HG02973 (cell line): ENCODE measurements around the gene TRIM6.
"Not testable (repeated sequence)": the region's sequence is repeated elsewhere in the genome, so short reads cannot be mapped to it uniquely, and the experiment has no call there.

Experiments used
- ATAC-seq: cut with Tn5 transposase; IDR thresholded peaks from one replicate; pipeline ENCODE4 v1.9.1; 2021; ENCODE audit warnings: moderate library complexity; ENCODE audit not compliant: unreplicated experiment

The TRIM6 gene, protein sequence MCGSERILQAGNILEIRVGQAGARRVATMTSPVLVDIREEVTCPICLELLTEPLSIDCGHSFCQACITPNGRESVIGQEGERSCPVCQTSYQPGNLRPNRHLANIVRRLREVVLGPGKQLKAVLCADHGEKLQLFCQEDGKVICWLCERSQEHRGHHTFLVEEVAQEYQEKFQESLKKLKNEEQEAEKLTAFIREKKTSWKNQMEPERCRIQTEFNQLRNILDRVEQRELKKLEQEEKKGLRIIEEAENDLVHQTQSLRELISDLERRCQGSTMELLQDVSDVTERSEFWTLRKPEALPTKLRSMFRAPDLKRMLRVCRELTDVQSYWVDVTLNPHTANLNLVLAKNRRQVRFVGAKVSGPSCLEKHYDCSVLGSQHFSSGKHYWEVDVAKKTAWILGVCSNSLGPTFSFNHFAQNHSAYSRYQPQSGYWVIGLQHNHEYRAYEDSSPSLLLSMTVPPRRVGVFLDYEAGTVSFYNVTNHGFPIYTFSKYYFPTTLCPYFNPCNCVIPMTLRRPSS

DNA sequence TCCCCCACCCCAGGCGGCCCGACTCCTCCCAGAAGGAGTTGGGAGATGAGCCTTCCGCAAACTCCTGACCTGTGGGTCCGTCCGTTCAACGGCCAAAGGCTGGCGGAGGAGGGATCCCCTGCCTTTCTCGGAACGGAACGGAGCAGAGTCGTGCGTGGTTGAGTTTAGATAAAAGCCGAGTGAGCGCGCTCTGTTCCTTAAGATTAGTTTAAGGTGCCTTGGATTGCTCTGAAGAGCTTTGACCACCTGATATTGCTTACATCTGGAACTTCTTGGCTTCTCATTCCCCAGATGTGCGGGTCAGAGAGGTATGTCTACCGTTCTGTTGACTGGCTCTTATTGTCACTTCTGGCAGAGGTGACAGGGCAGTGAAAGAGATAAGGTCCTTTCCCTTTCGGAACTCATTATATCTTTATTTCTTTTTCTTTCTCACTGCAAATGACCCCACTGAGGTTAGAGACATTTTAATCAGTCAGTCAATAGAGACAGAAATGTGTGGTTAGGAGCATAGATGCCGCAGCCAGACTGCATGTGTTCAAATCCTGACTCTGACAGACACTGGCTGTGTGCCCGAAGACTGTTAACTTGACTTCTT is at the start of gene TRIM6:
TRIM6 (plus strand) TSS at position 31 of the 595 bp plus-strand sequence; CDS start at position 292, 261 bp downstream.
- ATAC-seq: peak; percentile 38

DNA sequence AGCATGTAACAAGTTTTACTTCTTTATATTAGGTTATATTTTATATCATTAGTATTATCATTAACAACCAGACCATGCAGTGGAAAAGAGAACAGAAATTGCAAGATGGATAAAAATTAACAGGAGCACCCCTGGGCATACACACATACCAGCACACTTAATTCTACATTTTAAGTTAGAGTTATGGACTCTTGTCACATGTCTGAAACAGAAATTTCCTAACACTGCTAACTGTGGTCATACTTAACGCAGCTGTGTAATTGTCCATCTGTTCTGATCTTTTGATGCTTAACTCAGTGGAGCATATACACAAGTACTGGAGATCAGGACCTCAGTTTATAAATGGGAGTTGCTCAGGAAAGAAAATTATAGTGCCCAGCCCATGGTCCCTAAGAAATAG is 48.5 kb upstream of the TRIM6 start:
- ATAC-seq: no peak

- no peak for ATAC-seq
Measured at GRCh38 chr11:5548440-5548839, 48.0 kb upstream of the TRIM6 start, which contains the start of gene OR52H1. Gene OR52H1 (minus strand): TSS chr11:5548540. CDS start chr11:5545505, 3,035 bp downstream.

DNA sequence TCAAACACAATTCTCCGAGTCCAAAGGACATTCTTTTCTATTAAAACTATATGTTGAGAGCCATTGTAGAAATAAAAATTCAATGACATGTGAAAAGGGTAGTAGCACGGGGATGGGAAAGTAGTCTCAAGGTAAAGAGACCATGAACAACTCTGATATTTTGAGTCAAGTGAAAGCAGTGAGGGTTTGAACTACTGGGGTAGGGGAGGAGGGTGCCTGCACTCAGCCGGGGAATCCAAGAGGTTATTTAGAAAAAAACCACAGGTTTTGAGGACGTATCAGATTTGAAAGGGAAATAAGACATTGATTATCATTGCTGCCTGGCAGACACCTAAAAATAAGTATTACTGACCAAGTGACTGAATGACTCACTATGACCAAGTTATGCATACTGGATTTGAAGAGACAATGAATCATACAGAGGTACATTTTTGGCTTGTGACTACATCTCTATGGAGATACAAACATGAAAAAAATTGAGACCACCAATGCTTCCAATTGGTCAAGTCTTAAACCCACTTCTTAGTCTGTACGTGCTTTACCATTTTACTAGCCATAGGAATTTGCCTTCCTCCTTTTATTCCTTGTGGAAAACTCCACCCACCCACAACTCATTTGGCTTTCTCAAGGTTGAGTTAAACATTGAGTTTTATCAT is 45.9 kb upstream of the TRIM6 start:
- no peak for ATAC-seq

DNA sequence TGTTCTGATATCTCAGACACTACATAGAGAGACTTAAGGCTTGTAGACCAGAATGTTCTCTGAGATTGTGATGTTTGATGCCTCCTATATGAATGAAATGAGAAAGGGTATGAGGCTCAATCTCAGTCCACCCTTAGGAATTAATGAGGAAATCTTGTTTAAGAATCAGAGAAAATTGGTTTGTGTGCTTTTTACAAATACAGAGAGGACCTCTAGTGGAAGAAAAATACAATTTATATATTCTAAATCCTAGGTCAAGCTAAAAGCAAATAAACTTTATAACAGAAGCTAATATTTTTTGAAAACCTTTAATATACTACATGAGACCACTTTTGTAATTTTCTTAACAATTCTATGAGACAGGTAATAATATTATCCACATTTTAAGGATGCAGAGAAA is 43.1 kb upstream of the TRIM6 start:
- no peak for ATAC-seq

GRCh38 chr11:5556596-5557188 is 39.7 kb upstream of the TRIM6 start:
- no peak for ATAC-seq

- ATAC-seq: no peak
Measured at GRCh38 chr11:5557751-5558150, 38.7 kb upstream of the TRIM6 start.

DNA sequence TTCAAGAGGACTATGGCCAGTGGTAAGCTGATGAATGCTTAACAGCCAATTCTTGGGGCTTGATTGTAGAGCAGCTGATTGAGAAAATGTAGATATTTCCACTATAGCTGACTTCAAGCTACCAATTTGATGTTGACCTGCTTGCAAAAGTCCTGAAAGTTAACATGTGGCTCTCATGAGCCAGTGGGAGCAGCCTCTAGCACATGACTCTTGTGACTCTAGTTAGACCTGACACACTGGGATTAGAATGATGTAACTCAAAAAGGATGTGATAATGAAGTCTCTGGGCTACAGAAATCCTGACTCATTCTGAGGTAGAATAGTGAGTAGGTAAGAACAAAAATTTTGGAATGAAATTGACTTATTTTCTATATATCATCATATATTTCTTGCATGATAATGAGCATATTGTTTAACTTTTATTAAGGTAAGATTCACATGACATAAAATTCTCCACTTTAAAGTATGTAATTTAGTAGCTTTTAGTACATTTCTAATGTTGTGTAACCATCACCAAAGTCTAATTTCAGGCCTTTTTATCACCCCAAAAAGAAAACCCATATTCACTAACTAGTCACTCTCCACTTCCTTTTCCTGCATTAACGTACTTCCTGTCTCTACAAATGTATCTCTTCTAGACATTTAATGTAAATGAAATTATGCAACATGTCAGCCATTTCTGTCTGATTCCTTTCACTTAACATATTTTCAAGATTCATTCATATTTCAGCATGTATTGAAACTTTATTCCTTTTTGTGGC is 32.0 kb upstream of the TRIM6 start:
- ATAC-seq: no peak

GRCh38 chr11:5574654-5575053 is 21.8 kb upstream of the TRIM6 start:
- ATAC-seq: no peak

GRCh38 chr11:5575152-5575551 is 21.3 kb upstream of the TRIM6 start:
- no peak for ATAC-seq

DNA sequence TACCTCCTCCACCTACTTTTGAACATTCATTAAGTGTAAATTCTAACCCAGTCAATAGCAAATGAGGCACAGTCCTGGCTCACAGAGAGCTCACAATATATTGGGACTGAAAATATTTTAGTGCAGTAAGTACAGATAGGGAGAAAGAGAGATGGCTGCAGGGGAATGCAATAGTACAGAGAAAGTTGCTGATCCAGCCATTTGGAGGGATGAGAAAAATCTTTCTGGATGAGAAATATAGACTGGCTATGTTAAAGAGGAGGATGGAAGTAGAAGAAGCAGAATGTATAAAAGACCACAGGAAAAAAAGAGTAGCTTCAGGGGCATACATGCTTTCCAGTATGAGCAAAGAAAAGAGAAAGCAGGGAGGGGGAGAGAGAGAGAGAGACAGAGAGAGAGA is 19.3 kb upstream of the TRIM6 start:
- no peak for ATAC-seq

DNA sequence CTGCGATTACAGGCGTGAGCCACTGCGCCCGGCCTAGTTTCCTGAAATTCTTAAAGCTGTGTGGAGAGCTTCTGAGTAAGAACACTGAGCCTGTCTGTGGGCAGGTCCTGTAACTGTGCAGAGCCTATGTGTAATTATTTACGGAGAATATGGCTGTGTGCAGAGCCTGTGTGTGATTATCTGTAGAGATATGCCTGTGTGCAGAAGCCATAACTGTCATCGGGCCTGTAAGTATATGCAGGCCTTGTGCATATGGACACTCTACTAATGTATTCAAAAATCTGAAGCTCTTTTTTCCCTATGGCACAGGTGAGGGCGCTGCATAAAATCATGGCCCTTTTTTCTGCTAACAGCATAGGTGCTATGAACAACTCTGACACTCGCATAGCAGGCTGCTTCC is 15.9 kb upstream of the TRIM6 start, which contains the start of gene OR52B6:
OR52B6 (plus strand) TSS at position 301 of the 400 bp plus-strand sequence; CDS start at position 301, 0 bp downstream.
- no peak for ATAC-seq

- ATAC-seq: no peak
Measured at GRCh38 chr11:5581014-5581413, 15.4 kb upstream of the TRIM6 start.

- ATAC-seq: not testable (repeated sequence)
Measured at GRCh38 chr11:5584458-5584857, 12.0 kb upstream of the TRIM6 start.

- ATAC-seq: not testable (repeated sequence)
Measured at GRCh38 chr11:5589906-5590305, 6.5 kb upstream of the TRIM6 start.

GRCh38 chr11:5591613-5592012 is 4.8 kb upstream of the TRIM6 start:
- ATAC-seq: no peak

- no peak for ATAC-seq
Measured at GRCh38 chr11:5592615-5593014, 3.8 kb upstream of the TRIM6 start.

GRCh38 chr11:5593146-5593545 is 3.3 kb upstream of the TRIM6 start:
- no peak for ATAC-seq

DNA sequence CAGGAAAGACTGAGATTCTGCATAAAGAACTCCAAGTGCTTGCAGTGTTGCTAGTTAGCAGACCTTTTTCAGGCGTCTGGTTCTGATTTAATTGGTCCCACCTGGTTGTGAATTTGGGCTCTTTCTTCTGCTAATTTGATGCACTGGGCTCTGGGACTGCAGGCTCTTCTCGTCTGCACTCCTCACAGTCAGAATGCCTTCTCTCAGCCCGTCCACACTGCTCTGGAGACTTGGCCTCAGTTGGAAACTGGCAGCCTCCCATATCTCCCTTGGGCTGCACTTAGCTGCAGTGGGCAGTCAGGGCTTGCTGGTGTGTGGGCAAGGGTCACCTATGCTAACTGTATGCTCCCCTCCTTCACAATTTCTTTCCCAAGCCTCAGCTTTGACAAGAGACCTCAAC is 1.5 kb downstream of the TRIM6 start:
- no peak for ATAC-seq

- ATAC-seq: peak; percentile 92
Measured at GRCh38 chr11:5600374-5600851, 4.0 kb downstream of the TRIM6 start.
